Measurements from ENCODE around the gene GABPA.

DNA sequence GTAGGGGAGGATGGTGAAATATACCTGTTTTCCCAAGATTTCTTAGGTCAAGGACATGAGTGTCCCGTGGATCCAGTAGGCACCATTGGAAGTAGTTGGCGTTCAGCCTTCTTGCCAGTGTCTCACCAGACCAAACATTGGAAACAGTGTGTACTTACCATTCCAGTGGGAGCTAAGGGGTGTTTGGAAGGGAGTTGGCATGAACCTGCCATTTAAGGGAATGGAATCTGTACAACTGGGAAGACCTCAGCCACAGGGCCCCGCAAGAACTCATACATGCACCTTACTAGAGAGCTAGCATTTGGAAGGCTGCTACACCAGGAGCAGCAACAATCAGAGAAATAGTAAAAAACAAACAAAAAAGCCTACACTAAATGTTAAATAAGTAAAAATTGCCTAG is 12.8 kb upstream of the GABPA start:
- TF ChIP-seq, protein P1, sequence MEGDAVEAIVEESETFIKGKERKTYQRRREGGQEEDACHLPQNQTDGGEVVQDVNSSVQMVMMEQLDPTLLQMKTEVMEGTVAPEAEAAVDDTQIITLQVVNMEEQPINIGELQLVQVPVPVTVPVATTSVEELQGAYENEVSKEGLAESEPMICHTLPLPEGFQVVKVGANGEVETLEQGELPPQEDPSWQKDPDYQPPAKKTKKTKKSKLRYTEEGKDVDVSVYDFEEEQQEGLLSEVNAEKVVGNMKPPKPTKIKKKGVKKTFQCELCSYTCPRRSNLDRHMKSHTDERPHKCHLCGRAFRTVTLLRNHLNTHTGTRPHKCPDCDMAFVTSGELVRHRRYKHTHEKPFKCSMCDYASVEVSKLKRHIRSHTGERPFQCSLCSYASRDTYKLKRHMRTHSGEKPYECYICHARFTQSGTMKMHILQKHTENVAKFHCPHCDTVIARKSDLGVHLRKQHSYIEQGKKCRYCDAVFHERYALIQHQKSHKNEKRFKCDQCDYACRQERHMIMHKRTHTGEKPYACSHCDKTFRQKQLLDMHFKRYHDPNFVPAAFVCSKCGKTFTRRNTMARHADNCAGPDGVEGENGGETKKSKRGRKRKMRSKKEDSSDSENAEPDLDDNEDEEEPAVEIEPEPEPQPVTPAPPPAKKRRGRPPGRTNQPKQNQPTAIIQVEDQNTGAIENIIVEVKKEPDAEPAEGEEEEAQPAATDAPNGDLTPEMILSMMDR (IDR thresholded peaks at IDR 0.05) = no peak
- TF ChIP-seq EZH2phosphoT487 (IDR thresholded peaks at IDR 0.05) = no peak

All from neural progenitor cell (in vitro differentiated cells).